ENCODE data around the gene RAET1G. TPM values are rescaled to one million over a fixed set of nuclear protein-coding genes. Genes with fewer than 3 reads are reported as not detected.

RAET1G gene
- total RNA-seq, 1 donor from 2014 or later: 1.2 TPM

DNA sequence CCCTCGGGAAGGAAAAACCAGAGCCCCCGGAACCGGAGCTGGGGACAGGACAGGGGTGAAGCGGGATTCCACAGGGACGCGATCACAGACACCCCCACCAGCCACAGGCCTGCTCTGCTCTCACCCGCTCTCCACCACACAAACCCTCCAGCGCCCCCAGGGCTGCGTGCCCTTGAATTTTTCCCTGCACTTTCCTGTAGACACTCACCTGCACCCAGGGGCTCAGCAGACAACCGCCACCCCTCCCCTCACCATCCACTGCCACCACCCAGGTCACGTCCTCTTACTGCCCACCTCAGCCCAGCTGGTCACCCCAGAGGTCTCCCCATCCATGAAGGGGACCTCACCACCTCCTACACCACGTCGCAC is 19.5 kb upstream of the RAET1G start:
- Histone ChIP-seq H3K36me3 (no peaks in the 10 kb centered on the region), H3K27ac (no peak overlapping the region), H3K9me3 (no peaks in the 10 kb centered on the region), H3K4me3 (peak overlapping the region; percentile 60), H3K4me1 (peaks cover 23% of the 10 kb centered on the region), H3K27me3 (peaks cover 45% of the 10 kb centered on the region)
- ATAC-seq (no peak), DNase-seq (no peak)
- intact Hi-C loops (cut with DNase I): no loop called here
- TF ChIP-seq, protein P1, sequence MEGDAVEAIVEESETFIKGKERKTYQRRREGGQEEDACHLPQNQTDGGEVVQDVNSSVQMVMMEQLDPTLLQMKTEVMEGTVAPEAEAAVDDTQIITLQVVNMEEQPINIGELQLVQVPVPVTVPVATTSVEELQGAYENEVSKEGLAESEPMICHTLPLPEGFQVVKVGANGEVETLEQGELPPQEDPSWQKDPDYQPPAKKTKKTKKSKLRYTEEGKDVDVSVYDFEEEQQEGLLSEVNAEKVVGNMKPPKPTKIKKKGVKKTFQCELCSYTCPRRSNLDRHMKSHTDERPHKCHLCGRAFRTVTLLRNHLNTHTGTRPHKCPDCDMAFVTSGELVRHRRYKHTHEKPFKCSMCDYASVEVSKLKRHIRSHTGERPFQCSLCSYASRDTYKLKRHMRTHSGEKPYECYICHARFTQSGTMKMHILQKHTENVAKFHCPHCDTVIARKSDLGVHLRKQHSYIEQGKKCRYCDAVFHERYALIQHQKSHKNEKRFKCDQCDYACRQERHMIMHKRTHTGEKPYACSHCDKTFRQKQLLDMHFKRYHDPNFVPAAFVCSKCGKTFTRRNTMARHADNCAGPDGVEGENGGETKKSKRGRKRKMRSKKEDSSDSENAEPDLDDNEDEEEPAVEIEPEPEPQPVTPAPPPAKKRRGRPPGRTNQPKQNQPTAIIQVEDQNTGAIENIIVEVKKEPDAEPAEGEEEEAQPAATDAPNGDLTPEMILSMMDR (IDR thresholded peaks at IDR 0.05): no peak

DNA sequence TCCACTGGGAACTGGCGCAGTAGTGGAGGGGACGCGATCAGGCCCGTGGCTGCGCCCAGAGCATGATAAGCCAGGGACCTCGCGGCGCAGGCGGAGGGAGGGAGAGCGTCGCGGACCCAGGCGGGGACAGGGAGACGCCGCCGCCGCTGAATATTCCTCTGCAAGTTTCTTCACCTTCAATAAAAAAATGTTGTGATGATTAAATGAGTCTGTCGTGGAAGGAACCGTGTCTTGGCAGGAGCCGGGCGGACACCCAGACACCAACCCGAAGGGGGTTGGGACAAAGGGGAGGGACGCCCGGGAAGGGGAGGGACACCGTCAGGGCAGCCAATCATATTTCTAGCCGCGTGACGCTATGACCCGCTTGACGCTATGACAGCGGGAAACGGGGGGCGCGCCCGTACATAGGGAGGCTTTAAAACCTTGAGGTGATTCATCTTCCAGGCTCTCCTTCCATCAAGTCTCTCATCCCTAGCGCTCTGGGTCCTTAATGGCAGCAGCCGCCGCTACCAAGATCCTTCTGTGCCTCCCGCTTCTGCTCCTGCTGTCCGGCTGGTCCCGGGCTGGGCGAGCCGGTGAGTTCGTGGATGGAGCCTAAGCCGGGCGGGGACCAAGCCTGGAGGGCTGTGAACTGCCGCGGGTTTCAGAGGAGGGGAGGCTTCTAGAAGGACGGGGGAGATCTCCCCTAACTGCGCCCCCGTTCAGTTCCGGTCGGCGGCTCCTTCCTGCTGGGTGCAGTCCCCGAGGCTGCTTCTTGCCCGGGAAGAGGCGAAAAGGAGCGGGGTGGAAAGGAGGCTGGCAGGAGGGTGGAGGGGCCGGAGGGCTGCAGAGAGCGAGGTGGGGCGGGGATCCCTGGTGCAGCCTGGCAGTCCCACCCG is 18.9 kb upstream of the RAET1G start, which contains the start of gene ULBP2:
TSS of gene ULBP2 (plus strand) at position 432 of the 878 bp plus-strand sequence. CDS start at position 491, 59 bp downstream.
- DNase-seq (peak; percentile 90), ATAC-seq (peak; percentile 93)
- Histone ChIP-seq H3K27me3 (peaks cover 51% of the 10 kb centered on the region), H3K36me3 (no peaks in the 10 kb centered on the region), H3K4me1 (peaks cover 23% of the 10 kb centered on the region), H3K27ac (peak within 1 kb of the TSS; percentile 19), H3K9me3 (no peaks in the 10 kb centered on the region), H3K4me3 (peak within 1 kb of the TSS; percentile 60)
- intact Hi-C loops (cut with DNase I): no loop called here
- TF ChIP-seq, protein P1 (IDR thresholded peaks at IDR 0.05): no peak

DNA sequence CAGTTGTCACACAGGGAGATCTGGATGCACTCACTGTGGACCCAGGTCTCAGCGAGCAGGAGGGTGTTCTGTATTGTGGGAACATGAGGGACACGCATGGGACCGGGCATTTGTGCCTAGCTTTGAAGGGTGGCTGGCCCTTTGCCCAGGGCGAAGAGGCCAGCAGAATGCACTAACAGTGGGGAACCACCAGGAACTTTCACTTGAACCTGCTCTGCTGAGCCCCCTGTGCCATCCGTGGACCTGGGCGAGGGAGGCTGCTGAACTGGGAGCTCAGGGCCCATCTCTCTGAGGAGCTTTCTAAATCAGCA is 17.7 kb upstream of the RAET1G start:
- no peak overlapping the region for H3K27ac ChIP-seq
- DNase-seq: no peak
- TF ChIP-seq, protein P1 (IDR thresholded peaks at IDR 0.05): no peak
- intact Hi-C loops (cut with DNase I): no loop called here
- no peak overlapping the region for H3K4me3 ChIP-seq
- no peak for ATAC-seq
- H3K36me3 ChIP-seq: no peaks in the 10 kb centered on the region
- H3K4me1 ChIP-seq: peaks cover 23% of the 10 kb centered on the region
- H3K27me3 ChIP-seq: peaks cover 63% of the 10 kb centered on the region
- H3K9me3 ChIP-seq: no peaks in the 10 kb centered on the region

DNA sequence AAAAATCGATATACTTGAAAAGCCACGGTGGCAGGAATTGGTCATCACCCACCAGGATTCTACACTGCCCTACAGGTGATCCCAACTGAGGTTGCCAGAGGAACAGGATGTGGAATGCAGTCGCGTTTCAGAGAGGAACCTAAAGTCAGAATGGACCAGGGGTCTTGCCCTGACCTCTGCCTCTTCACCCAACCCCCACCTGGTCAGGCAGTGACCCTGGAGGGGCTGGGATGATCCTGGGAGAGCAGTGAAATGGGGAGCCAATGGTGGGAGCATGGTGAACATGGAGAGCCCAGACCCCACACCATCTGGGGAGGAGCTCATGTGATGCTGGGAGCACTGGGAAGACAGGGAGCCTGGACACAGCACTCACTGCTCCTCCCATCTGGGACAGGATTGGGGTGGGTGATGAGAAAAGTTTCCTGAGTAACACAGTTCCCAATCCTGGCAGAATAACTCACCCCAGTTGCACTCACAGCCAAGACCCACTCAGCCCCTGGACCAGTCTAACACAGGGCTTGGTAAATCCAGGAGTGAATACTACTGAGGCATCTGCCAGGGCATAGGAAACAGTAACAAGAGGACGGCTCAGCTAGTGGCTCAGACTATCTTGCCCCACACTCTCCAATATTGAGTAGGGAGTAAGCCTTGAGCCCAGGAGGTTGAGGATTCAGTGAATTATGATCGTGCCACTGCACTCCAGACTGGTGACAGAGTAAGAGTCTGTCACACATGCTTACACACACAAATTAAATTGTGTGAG is 17.2 kb upstream of the RAET1G start:
- TF ChIP-seq, protein P1 (IDR thresholded peaks at IDR 0.05): no peak
- no peak overlapping the region for H3K4me3 ChIP-seq
- DNase-seq (no peak), ATAC-seq (no peak)
- H3K36me3 ChIP-seq: no peaks in the 10 kb centered on the region
- H3K27me3 ChIP-seq: peaks cover 68% of the 10 kb centered on the region
- intact Hi-C loops (cut with DNase I): loop anchor here (5.0 kb wide), 1 partner anchor 77 kb away; no protein-coding TSS in a partner anchor
- H3K27ac ChIP-seq: no peak overlapping the region
- H3K4me1 ChIP-seq: peaks cover 23% of the 10 kb centered on the region
- no peaks in the 10 kb centered on the region for H3K9me3 ChIP-seq

DNA sequence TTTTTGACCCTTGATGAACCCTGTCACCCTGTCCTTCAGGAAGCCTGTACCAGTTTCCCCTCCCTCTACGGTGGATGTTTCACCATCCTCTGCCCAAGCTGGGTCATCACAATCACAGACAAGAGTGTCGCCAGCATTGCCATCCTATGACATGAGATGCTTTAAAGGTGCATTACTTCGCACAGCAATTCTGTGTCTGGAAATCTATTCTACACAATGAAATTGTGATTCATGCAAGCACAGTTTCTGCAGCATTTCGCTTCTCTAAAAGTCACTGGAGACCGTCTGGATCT is 16.4 kb upstream of the RAET1G start:
- H3K27me3 ChIP-seq: peaks cover 76% of the 10 kb centered on the region
- no peaks in the 10 kb centered on the region for H3K9me3 ChIP-seq
- no peaks in the 10 kb centered on the region for H3K36me3 ChIP-seq
- ATAC-seq (no peak), DNase-seq (no peak)
- no peak overlapping the region for H3K4me3 ChIP-seq
- H3K27ac ChIP-seq: no peak overlapping the region
- TF ChIP-seq, protein P1 (IDR thresholded peaks at IDR 0.05): no peak
- peaks cover 23% of the 10 kb centered on the region for H3K4me1 ChIP-seq
- intact Hi-C loops (cut with DNase I): loop anchor here (5.0 kb wide), 1 partner anchor 78 kb away; no protein-coding TSS in a partner anchor
